ENCODE measurements around the gene GAREM1.

GAREM1 gene

DNA sequence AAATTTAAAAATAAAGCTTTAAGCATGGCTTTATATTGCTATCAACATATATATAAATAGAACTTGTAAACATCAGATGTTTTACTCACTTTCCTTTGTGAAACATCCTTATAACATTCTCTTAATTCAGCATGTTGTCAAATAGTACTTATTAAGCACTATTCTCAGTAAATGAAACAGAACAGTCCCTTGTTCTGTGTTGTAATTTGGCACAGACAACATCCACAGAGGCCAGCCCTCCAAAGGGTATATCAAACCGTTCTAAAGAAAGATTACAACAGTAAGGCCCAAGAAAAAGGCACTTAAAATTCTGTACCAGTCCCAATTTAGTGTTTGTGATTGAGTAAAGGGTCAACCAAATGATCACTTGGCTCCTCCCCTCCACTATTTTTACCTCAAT is 46.0 kb downstream of the GAREM1 start:
- no peak overlapping the region for H3K27ac ChIP-seq
- TF ChIP-seq ZFX (IDR thresholded peaks at IDR 0.05), result no peak
- TF ChIP-seq, protein P1, sequence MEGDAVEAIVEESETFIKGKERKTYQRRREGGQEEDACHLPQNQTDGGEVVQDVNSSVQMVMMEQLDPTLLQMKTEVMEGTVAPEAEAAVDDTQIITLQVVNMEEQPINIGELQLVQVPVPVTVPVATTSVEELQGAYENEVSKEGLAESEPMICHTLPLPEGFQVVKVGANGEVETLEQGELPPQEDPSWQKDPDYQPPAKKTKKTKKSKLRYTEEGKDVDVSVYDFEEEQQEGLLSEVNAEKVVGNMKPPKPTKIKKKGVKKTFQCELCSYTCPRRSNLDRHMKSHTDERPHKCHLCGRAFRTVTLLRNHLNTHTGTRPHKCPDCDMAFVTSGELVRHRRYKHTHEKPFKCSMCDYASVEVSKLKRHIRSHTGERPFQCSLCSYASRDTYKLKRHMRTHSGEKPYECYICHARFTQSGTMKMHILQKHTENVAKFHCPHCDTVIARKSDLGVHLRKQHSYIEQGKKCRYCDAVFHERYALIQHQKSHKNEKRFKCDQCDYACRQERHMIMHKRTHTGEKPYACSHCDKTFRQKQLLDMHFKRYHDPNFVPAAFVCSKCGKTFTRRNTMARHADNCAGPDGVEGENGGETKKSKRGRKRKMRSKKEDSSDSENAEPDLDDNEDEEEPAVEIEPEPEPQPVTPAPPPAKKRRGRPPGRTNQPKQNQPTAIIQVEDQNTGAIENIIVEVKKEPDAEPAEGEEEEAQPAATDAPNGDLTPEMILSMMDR (conservative IDR thresholded peaks at IDR 0.05), result no peak

DNA sequence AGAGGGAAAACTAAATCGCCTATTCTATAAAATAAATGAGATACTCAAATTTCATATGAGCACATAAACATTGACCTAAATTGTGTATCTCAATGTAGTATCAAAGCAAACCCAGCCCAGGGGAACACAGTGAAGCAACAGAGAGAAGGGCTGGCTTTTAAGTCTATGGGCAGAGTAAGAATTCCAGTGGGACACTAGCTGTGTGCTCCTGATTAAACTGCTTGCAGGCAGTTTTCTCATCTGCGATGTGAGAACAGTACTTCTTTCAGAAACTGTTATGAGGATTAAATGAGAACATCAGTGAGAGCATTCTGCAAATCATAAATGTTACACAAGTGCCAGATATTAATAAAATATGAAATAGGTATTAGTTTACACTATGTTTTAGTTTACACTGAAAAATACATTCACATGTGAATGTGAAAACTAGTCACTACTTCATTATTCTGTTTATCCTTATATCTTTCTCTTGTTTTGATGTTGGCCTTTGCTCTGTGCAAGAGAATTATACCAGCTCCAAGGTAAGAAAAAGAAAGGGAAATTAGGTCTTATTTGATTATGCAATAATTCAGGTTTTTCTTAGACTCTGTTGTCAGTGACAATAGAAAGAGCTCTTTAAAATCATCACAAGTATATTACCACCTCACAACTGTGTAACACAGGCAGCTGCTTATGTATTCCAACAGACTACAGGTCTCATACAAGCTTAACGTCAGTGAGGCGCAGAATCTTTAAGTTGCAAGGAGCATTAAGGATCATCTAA is 47.5 kb downstream of the GAREM1 start:
- H3K27ac ChIP-seq, result no peak overlapping the region
- TF ChIP-seq, protein P1 (conservative IDR thresholded peaks at IDR 0.05), result no peak
- no peak for TF ChIP-seq ZFX (IDR thresholded peaks at IDR 0.05)

DNA sequence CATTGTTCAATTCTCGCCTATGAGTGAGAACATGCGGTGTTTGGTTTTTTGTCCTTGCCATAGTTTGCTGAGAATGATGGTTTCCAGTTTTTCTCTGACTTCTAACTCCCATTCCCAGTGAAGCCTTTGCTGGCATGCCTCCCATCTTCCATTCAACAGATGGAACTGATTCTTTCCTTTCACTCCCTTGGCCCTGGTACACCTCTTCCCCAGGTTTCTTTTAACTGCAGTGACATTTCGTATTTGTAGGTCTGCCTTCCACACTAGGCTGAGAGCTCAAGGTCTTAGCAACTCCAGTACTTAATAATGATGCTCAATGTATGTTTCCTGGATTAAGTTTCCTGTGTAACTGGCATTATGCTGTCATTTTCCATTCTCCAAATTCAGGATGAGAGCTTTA is 48.5 kb downstream of the GAREM1 start:
- TF ChIP-seq, protein P1 (conservative IDR thresholded peaks at IDR 0.05), result no peak
- no peak for TF ChIP-seq ZFX (IDR thresholded peaks at IDR 0.05)
- no peak overlapping the region for H3K27ac ChIP-seq

DNA sequence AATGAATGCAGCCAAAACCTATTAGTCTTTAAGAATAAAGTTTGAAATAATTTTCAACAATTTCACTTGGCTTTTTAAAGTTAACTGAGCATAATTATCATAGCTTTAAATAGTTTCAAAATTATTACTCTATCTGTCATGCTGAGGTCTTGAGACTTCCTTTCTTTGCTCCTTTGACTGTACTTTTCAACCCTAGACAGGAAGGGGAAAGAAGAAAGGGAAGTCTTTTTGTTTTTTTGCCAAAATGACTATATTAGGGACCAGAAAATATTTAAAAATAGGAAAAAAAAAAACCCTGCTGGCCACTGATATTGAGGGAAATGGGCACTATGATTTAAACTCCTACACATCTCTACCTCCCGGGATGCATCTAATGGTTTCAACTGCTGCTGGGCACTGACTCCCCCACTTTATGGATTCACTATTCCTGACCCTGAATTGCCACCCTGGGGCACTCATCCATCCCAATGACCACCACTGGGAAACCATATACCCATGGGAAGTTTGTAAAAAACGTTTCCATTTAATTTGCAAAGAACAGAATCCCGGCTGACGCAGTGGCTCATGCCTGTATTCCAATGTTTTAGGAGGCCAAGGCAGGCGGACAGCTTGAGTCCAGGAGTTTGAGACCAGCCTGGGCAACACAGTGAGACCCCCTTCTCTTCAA is 50.5 kb downstream of the GAREM1 start:
- TF ChIP-seq ZFX (IDR thresholded peaks at IDR 0.05), result no peak
- TF ChIP-seq, protein P1 (conservative IDR thresholded peaks at IDR 0.05), result no peak
- no peak overlapping the region for H3K27ac ChIP-seq

DNA sequence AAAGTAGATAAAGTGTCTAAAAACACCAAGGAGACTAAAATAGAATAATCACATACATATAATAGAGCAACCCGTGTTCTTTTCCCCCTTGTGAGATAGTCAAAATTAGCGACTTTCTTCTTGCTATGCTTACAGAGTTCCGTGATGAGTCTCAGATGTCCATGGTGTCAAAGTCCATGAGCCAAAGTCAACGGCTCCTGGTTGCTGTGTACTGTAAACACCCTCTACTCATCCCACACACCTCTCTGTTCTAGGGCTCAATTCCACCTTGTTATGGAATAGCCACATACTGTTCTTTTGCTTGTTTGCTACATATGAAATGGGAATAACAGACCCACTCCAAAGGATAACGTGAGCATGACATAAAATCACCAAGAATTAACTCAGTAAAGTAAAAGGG is 52.5 kb downstream of the GAREM1 start:
- no peak overlapping the region for H3K27ac ChIP-seq
- TF ChIP-seq ZFX (IDR thresholded peaks at IDR 0.05), result no peak
- TF ChIP-seq, protein P1 (conservative IDR thresholded peaks at IDR 0.05), result no peak

DNA sequence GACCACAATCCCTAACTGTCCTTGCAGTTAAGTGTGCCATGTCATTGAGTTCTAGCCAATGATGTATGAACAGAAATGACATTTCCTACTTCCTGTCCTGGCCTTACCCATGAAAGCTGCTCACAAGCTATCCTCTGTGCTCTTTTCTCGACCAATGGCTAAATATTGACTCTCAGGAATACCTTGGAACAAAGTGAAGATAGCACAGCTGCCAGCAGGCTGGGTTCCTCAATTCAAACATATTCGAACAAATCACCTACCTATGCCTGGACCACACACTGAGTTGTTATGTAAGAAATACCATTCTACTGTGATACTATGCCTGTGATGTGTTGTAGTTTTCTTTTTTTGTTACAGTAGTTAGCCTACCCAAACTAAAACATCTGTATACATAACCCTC is 65.1 kb downstream of the GAREM1 start:
- no peak overlapping the region for H3K27ac ChIP-seq
- no peak for TF ChIP-seq ZFX (IDR thresholded peaks at IDR 0.05)
- TF ChIP-seq, protein P1 (conservative IDR thresholded peaks at IDR 0.05), result no peak

DNA sequence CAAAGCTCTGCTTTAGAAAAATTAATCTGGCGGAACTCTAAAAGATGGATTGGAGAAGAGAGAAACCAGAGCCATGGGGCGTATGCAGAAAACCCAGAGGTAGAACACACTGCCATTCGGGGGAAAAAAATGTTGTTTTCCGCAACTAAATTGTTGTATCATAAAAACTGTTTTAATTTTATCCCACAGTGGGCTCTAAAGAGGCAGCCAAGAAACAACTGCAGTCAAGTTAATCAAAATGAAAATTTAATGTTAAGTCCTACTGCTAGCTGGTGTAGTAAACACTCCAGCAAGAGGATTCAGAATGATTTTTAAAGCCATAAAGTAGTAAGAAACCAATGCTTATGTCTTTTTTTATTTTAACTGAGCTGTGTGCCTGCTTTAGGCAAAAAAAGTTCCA is 69.1 kb downstream of the GAREM1 start:
- no peak for TF ChIP-seq ZFX (IDR thresholded peaks at IDR 0.05)
- TF ChIP-seq, protein P1 (conservative IDR thresholded peaks at IDR 0.05), result no peak
- H3K27ac ChIP-seq, result no peak overlapping the region
